ENCODE results near the gene MPEG1. TPM values are rescaled to one million over a fixed set of nuclear protein-coding genes. Genes with fewer than 3 reads are reported as not detected.

The MPEG1 gene
- total RNA-seq, 2 experiments from 2014 or later: 2.8 to 2.9 TPM

- Histone ChIP-seq H3K36me3 (ENCODE audit: insufficient read depth, low read length) (no peaks in the 10 kb centered on the region), H3K4me1 (ENCODE audit: insufficient read depth, low read length) (no peaks in the 10 kb centered on the region), H3K9me3 (ENCODE audit: control insufficient read depth in 1 of 2, insufficient read depth in 1 of 2, low read length in 2 of 2) (no peaks in the 10 kb centered on the region), H3K27ac (ENCODE audit: low read depth in 1 of 2, low read length in 2 of 2) (no peak overlapping the region), H3K27me3 (ENCODE audit: control insufficient read depth in 1 of 2, insufficient read depth in 2 of 2, low read length in 2 of 2) (no peaks in the 10 kb centered on the region), H3K4me3 (ENCODE audit: low read length) (no peak overlapping the region)
- no peaks in the 10 kb centered on the region for H3K9me3 Mint-ChIP-seq
- intact Hi-C loops (cut with DNase I, micrococcal nuclease): no loop called here
- no peak overlapping the region for H3K27ac Mint-ChIP-seq
- CTCF ChIA-PET: no interaction called here
- ATAC-seq (ENCODE audit: poor library complexity) (peak; percentile 52), DNase-seq (peak in 3 of 14 experiments; percentile 12 to 63 (median 57))
- no peaks in the 10 kb centered on the region for H3K27me3 Mint-ChIP-seq
- POLR2A ChIA-PET: no interaction called here
- no peak for TF ChIP-seq CTCF (IDR thresholded peaks at IDR 0.05)
- no peak overlapping the region for H3K4me3 Mint-ChIP-seq
- peaks cover 4% of the 10 kb centered on the region for H3K36me3 Mint-ChIP-seq (ENCODE audit: low read depth)
- H3K4me1 Mint-ChIP-seq (ENCODE audit: low read depth): peaks cover 12% of the 10 kb centered on the region
Measured at GRCh38 chr11:59199546-59200422, 12.9 kb downstream of the MPEG1 start.

GRCh38 chr11:59198726-59199125, 14.0 kb downstream of the MPEG1 start:
- no peak overlapping the region for H3K4me3 Mint-ChIP-seq
- no peak overlapping the region for H3K27ac Mint-ChIP-seq
- no peak for ATAC-seq (ENCODE audit: poor library complexity)
- no peak overlapping the region for H3K27ac ChIP-seq (ENCODE audit: low read depth in 1 of 2, low read length in 2 of 2)
- H3K36me3 ChIP-seq (ENCODE audit: insufficient read depth, low read length): no peaks in the 10 kb centered on the region
- no peak overlapping the region for H3K4me3 ChIP-seq (ENCODE audit: low read length)
- peaks cover 4% of the 10 kb centered on the region for H3K36me3 Mint-ChIP-seq (ENCODE audit: low read depth)
- H3K27me3 Mint-ChIP-seq: no peaks in the 10 kb centered on the region
- no peaks in the 10 kb centered on the region for H3K9me3 ChIP-seq (ENCODE audit: control insufficient read depth in 1 of 2, insufficient read depth in 1 of 2, low read length in 2 of 2)
- intact Hi-C loops (cut with DNase I, micrococcal nuclease): no loop called here
- peaks cover 12% of the 10 kb centered on the region for H3K4me1 Mint-ChIP-seq (ENCODE audit: low read depth)
- no peaks in the 10 kb centered on the region for H3K4me1 ChIP-seq (ENCODE audit: insufficient read depth, low read length)
- no peaks in the 10 kb centered on the region for H3K27me3 ChIP-seq (ENCODE audit: control insufficient read depth in 1 of 2, insufficient read depth in 2 of 2, low read length in 2 of 2)
- TF ChIP-seq CTCF (IDR thresholded peaks at IDR 0.05): no peak
- no peaks in the 10 kb centered on the region for H3K9me3 Mint-ChIP-seq
- CTCF ChIA-PET: no interaction called here
- POLR2A ChIA-PET: no interaction called here
- no peak for DNase-seq

GRCh38 chr11:59197991-59198390, 14.7 kb downstream of the MPEG1 start:
- no peak overlapping the region for H3K4me3 ChIP-seq (ENCODE audit: low read length)
- H3K4me3 Mint-ChIP-seq: no peak overlapping the region
- H3K27me3 ChIP-seq (ENCODE audit: control insufficient read depth in 1 of 2, insufficient read depth in 2 of 2, low read length in 2 of 2): no peaks in the 10 kb centered on the region
- CTCF ChIA-PET: no interaction called here
- no peaks in the 10 kb centered on the region for H3K9me3 Mint-ChIP-seq
- POLR2A ChIA-PET: no interaction called here
- no peak for ATAC-seq (ENCODE audit: poor library complexity)
- H3K9me3 ChIP-seq (ENCODE audit: control insufficient read depth in 1 of 2, insufficient read depth in 1 of 2, low read length in 2 of 2): no peaks in the 10 kb centered on the region
- no peak overlapping the region for H3K27ac ChIP-seq (ENCODE audit: low read depth in 1 of 2, low read length in 2 of 2)
- no peak for DNase-seq
- peaks cover 4% of the 10 kb centered on the region for H3K36me3 Mint-ChIP-seq (ENCODE audit: low read depth)
- H3K27me3 Mint-ChIP-seq: no peaks in the 10 kb centered on the region
- peaks cover 12% of the 10 kb centered on the region for H3K4me1 Mint-ChIP-seq (ENCODE audit: low read depth)
- no peaks in the 10 kb centered on the region for H3K4me1 ChIP-seq (ENCODE audit: insufficient read depth, low read length)
- intact Hi-C loops (cut with DNase I, micrococcal nuclease): no loop called here
- no peak for TF ChIP-seq CTCF (IDR thresholded peaks at IDR 0.05)
- no peak overlapping the region for H3K27ac Mint-ChIP-seq
- no peaks in the 10 kb centered on the region for H3K36me3 ChIP-seq (ENCODE audit: insufficient read depth, low read length)
